Retinal pigment epithelial cell (primary cell): ENCODE data around the gene NDUFB1.

Source experiments
- DNase-seq: peaks from one replicate; pipeline ENCODE4 v3.0.0-alpha.2; 2010; ENCODE audit warnings: low read depth
- H3K4me3 ChIP-seq: 2 replicates; pipeline ENCODE4 v1.5.1; 2011; ENCODE audit warnings: mild to moderate bottlenecking, low read length, control low read depth, moderate library complexity
- TF ChIP-seq, protein P1 (sequence below): conservative IDR thresholded peaks from 2 replicates; pipeline ENCODE4 v1.5.1; 2011; ENCODE audit warnings: low read depth, low read length, control low read depth, inconsistent platforms

The NDUFB1 gene

DNA sequence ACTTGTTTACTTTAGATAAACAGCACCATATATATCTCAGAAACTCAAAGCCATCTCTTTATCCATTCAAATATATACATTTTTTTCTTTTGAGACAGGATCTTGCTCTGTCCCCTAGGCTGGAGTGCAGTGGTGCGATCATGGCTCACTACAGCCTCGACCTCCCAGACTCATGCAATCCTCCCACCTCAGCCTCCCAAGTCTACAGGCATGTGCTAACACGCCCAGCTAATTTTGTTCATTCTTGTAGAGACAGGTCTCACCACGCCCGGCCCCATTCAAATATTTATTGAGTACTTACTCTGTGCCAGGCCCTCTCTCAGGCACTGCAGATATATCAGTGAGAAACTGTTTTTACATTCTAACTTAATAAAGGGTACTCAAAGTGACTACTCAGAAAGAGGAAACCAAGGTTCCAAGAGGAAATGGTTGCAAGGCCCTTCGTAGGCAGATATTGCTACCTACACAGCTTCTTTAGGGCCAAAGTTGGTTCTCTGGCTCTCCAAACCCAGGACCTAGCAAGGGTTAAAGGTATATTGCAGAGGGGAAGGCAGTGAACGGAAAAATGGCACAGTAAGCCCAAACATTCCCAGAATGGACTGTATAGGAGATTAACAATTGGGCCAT is 18.0 kb downstream of the NDUFB1 start:
- no peak for DNase-seq
- TF ChIP-seq, protein P1, sequence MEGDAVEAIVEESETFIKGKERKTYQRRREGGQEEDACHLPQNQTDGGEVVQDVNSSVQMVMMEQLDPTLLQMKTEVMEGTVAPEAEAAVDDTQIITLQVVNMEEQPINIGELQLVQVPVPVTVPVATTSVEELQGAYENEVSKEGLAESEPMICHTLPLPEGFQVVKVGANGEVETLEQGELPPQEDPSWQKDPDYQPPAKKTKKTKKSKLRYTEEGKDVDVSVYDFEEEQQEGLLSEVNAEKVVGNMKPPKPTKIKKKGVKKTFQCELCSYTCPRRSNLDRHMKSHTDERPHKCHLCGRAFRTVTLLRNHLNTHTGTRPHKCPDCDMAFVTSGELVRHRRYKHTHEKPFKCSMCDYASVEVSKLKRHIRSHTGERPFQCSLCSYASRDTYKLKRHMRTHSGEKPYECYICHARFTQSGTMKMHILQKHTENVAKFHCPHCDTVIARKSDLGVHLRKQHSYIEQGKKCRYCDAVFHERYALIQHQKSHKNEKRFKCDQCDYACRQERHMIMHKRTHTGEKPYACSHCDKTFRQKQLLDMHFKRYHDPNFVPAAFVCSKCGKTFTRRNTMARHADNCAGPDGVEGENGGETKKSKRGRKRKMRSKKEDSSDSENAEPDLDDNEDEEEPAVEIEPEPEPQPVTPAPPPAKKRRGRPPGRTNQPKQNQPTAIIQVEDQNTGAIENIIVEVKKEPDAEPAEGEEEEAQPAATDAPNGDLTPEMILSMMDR, result no peak
- H3K4me3 ChIP-seq, result no peak overlapping the region

DNA sequence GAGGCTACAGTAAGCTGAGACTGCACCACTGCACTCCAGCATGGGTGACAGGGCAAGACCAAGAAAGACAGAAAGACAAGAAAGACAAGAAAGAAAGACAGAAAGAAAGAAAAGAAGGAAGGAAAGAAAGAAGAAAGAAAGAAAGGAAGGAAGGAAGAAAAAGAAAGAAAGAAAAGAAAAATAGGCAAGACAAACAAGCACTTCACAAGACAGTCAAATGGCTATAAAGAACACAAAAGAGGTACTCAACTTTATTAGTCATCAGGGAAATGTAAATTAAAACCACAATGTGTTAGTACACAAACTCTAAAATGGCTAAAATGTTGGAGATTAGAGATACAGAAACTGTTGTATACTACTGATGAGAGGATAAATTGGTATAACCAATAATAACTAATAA is 21.7 kb downstream of the NDUFB1 start:
- H3K4me3 ChIP-seq, result no peak overlapping the region
- TF ChIP-seq, protein P1, result no peak
- no peak for DNase-seq

DNA sequence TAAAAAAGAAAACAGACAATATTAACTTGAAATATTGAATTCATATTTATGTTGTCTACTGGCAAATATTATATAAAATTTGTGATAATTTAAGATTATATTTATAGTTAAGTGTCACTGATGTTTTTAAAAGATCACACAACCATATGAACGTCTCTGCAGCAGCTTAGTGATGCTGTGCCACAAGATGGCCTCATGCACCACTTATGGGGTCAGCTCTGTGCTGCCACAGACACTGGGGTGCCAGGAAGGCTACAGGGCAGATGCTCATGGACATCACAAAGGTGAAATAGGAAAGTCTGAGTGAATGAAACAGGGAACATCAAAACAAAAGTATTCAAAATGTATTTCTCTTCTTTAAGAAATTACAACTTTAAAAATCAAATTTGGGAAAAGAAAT is 28.2 kb downstream of the NDUFB1 start:
- TF ChIP-seq, protein P1, result no peak
- no peak for DNase-seq
- no peak overlapping the region for H3K4me3 ChIP-seq

DNA sequence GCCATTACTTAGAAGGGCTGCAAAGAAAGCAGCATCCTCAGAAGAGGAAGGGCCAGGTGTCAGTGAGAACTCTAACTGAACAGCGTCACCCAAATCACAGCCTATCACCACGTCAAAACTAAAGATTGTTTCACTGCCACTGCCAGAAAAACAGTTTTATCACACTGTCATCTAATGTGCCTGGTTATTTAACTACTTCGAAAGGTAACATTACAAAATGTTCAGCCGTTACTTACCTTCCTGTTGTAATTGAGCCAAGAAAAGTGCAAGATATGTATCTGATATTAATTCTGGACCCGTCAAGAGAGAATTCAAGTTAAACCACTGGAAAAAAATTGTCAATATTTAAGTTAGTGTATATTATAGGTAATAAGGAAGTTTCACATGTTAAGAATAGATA is 33.0 kb downstream of the NDUFB1 start:
- no peak for DNase-seq
- H3K4me3 ChIP-seq, result no peak overlapping the region
- TF ChIP-seq, protein P1, result no peak

DNA sequence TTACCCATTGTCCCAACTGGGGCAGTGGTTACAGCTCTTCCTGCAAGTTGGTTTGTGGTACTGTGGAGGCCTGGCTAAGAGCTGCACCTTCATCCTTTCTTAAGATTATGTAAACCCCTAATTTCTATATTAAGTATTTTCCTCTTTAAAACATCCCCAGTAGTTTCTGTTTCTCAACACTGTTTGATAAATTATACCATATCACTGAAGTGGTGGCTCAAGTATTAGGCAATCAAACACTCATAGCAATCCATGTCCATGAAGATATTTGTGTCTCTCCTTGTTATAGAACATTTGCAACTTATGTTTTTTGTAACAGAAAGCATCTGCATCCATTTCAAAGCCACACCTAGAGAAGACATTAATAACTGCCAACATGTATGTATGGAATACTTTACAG is 47.0 kb downstream of the NDUFB1 start:
- DNase-seq, result no peak
- TF ChIP-seq, protein P1, result no peak
- H3K4me3 ChIP-seq, result no peak overlapping the region
